A549 (cell line): ENCODE results near the gene SELP.

Experiments used
- FOSL2 ChIP-seq, 2 experiments: fragments of 450-650 bp in 1 of 2; fragments of >200 bp in 1 of 2; sonication (Bioruptor Twin) in 1 of 2; formaldehyde crosslinking; IDR thresholded peaks; 2 replicates each; pipeline versions ENCODE4 v1.5.0 to v1.6.1; 2016 to 2020; ENCODE audit warnings: mild to moderate bottlenecking in 1 of 2, moderate library complexity in 1 of 2
- NFE2L2 ChIP-seq: fragments of 150-350 bp; conservative IDR thresholded peaks from 2 replicates; pipeline ENCODE4 v1.6.1; 2014; ENCODE audit warnings: low read length
- NR3C1 ChIP-seq: fragments of >200 bp; sonication (Bioruptor Twin); formaldehyde crosslinking; IDR thresholded peaks from 3 replicates; pipeline ENCODE4 v1.6.1; 2017
- PBX3 ChIP-seq: IDR thresholded peaks from 2 replicates; pipeline ENCODE4 v1.6.1; 2012
- POLR2A ChIP-seq: IDR thresholded peaks from 2 replicates; pipeline ENCODE4 v1.6.1; 2012; ENCODE audit warnings: mild to moderate bottlenecking, low read length
- SMC3 ChIP-seq: fragments of >200 bp; sonication (Bioruptor Twin); formaldehyde crosslinking; IDR thresholded peaks from 3 replicates; pipeline ENCODE4 v1.6.1; 2018; ENCODE audit warnings: inconsistent platforms
- TF ChIP-seq, protein P1 (sequence below): fragments of >200 bp; sonication (Bioruptor Twin); formaldehyde crosslinking; IDR thresholded peaks from 3 replicates; pipeline ENCODE4 v1.5.1; 2016
- TF ChIP-seq, protein P2 (sequence below): IDR thresholded peaks from 2 replicates; pipeline ENCODE4 v1.6.1; 2012; ENCODE audit warnings: low read depth, borderline replicate concordance

DNA sequence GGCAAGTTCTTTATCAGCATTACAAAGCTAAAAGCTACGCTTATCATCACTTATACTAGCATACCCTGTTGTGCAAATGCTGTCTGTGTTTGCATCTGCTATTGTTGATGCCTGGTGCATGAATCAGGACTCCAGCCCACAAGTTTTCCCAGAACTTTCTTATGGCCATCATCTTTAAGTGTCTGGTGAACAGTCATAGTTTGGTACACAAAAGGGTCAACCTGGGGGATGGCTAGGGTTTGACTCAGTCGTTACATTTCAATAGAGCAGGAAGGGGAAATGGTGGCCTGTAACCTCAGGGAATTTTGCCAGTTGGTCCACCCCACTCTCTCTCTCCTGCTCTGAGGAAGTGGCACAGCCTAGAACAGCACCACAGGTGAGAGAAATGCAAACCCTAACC is 46.1 kb upstream of the SELP start:
- TF ChIP-seq PBX3 (no peak), FOSL2 (IDR thresholded peaks at IDR 0.05) (no peak), FOSL2 (CRISPR knock-in tag; IDR thresholded peaks at IDR 0.05) (peak; percentile 9; the same call in 1 of the 2 replicates), POLR2A (no peak), SMC3 (no peak), NR3C1 (no peak), NFE2L2 (no peak)
- TF ChIP-seq, protein P1, sequence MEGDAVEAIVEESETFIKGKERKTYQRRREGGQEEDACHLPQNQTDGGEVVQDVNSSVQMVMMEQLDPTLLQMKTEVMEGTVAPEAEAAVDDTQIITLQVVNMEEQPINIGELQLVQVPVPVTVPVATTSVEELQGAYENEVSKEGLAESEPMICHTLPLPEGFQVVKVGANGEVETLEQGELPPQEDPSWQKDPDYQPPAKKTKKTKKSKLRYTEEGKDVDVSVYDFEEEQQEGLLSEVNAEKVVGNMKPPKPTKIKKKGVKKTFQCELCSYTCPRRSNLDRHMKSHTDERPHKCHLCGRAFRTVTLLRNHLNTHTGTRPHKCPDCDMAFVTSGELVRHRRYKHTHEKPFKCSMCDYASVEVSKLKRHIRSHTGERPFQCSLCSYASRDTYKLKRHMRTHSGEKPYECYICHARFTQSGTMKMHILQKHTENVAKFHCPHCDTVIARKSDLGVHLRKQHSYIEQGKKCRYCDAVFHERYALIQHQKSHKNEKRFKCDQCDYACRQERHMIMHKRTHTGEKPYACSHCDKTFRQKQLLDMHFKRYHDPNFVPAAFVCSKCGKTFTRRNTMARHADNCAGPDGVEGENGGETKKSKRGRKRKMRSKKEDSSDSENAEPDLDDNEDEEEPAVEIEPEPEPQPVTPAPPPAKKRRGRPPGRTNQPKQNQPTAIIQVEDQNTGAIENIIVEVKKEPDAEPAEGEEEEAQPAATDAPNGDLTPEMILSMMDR: no peak
- TF ChIP-seq, protein P2, sequence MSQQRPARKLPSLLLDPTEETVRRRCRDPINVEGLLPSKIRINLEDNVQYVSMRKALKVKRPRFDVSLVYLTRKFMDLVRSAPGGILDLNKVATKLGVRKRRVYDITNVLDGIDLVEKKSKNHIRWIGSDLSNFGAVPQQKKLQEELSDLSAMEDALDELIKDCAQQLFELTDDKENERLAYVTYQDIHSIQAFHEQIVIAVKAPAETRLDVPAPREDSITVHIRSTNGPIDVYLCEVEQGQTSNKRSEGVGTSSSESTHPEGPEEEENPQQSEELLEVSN: no peak
